HG02852 (cell line): ENCODE measurements around the gene SFXN5.

Source experiments
- ATAC-seq: cut with Tn5 transposase; IDR thresholded peaks from one replicate; pipeline ENCODE4 v1.9.1; 2021; ENCODE audit warnings: mild to moderate bottlenecking, moderate library complexity; ENCODE audit not compliant: unreplicated experiment

SFXN5 gene

GRCh38 chr2:72927619-72928550, 143.6 kb downstream of the SFXN5 start:
- no peak for ATAC-seq

GRCh38 chr2:72926811-72927465, 144.6 kb downstream of the SFXN5 start:
- no peak for ATAC-seq

DNA sequence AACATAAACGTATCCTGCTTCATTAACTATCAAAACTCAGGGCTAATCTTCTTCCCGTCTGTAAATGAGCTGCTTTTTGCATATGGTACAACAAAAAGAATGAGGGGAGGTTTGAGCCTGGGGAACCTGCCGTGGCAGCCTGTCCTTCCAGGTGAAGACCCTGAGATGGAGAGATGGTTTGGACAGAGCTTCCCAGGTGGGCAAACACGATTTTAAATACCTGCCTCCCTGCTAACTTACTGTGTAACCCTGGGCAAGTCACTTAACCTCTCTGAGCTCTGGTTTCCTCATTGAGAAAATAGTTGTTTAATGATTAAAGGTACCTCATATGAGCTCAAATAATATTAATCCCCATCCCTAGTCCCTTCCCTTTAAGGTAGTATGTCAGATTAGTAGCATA, 145.1 kb downstream of the SFXN5 start:
- ATAC-seq, result no peak

GRCh38 chr2:72925328-72925943, 146.1 kb downstream of the SFXN5 start:
- no peak for ATAC-seq

- ATAC-seq, result peak; percentile 52
These were observed 146.9 kb downstream of the SFXN5 start for GRCh38 chr2:72924353-72925240.

GRCh38 chr2:72923833-72924352, 147.6 kb downstream of the SFXN5 start:
- no peak for ATAC-seq

DNA sequence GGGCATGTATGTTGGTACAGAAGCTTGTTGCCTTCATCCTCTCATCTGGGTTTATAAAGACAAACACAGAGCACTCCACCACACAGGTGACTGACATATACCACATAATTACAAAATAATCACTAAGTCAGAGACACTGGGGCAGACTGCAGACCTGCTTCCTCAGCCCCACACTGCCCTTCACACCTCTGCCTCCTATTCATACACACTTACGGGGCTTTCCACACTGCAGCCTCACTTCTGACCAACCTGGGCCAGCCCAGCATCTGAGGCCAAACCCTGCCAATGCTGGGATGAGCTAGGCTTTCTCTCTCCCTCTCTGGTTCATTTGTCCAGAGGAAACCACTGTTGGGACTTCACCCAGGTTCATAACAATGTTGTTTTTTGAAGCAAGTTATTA, 149.7 kb downstream of the SFXN5 start:
- no peak for ATAC-seq

- no peak for ATAC-seq
These were observed 150.2 kb downstream of the SFXN5 start for GRCh38 chr2:72921088-72921851.

DNA sequence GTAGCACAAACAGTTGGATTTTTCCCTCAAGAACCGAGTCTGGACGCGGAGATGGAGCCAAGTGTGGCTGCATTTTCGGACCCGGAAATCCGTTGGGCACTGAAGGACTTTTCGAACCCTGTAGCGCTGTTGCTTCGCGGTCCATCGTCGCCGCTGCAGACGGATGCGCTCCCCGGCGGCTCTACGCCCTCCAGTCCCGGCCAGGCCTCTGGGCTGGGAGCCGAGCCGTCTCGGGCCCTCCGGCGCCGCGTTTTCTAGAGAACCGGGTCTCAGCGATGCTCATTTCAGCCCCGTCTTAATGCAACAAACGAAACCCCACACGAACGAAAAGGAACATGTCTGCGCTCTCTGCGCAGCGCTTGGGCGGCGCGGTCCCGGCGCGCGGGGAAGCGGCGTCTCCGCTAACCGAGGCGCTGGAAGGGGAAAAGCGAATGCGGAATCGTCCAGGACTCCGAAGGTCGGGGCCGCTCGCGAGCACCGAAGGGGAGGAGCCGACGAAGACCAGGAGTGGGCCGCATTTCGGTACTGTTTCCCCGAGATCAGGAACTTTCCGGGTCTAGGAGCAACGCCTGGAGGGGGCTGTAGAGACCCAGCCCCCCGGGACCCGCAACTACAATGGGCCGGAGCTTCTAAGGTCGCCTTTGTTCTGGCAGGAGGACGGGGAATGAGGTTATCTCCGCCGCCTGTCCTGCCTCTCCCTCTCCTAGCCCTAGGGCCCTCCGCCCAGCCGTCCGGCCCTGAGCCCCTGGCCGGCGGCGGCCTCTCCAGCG, 151.0 kb downstream of the SFXN5 start:
- no peak for ATAC-seq

DNA sequence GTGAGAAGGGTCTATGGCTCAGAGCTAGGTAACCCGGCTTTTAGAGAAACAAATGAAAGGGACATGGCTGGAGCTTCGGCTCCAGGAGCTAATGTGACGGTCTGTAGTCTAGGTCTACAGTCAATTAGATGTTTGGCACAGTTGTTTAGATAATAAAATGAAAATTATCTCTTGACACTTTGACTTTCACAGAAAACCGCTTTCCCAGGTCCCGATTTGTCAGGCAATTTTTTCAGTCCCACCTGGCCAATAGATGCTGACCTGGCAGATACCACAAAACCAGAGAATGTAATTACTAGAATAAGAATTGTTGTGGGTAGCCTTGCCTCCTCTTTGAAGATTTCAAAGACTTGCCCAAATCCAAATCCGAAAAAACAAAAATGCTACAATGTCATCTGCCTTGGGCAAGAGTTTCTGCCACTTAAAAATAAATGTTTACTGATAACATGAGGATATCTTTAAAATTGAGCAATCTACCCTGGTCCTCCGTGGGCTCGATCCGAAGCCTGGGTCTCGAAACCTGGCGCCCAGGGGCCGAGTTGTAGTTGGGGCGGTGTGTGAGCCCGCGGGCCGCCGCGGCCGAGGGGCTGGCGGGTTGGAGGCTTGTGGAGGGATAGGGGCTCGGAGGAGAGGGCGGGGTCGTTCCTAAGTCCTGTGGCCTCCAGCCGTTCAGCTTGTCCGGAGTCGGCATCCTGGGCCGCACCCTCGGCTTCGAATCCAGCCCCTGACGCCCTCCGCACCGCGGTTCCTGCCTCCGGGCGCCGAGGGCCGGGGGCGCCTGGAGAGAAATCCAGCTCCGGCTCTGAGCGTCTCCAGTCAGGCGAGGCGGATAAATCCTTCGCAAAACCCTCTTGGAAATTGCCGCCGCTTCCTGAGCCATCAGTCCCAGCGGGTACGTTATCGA, 151.8 kb downstream of the SFXN5 start:
- no peak for ATAC-seq

- ATAC-seq, result no peak
These were observed 153.5 kb downstream of the SFXN5 start for GRCh38 chr2:72917877-72918553.

- peak; percentile 34 for ATAC-seq
These were observed 154.2 kb downstream of the SFXN5 start, which contains the start of gene EMX1 for GRCh38 chr2:72917138-72917876. Gene EMX1, plus strand, starts transcription at chr2:72917519. Its CDS starts 334 bp downstream, at chr2:72917853.

DNA sequence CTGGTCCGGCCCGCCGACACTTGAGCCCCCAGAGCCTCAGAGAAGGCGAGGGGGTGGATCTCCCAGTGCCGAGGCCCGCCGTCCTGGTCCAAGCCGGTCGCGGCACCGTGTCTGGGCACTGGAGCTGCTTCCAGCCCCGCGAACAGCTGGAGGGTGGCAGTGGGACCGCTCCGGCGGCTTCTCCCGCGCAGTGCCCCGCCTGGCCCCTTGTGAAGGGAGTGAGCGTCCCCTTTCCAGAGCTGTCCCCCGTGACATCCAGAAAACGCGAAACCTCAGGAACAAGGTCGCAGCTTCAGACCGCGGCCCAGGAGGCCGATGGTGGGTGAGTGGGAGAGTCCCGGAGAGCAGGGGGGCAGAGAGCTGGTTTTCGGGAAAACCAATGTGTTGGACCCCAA, 154.8 kb downstream of the SFXN5 start:
- no peak for ATAC-seq

- peak; percentile 58 for ATAC-seq
These were observed 155.4 kb downstream of the SFXN5 start for GRCh38 chr2:72915907-72916742.

DNA sequence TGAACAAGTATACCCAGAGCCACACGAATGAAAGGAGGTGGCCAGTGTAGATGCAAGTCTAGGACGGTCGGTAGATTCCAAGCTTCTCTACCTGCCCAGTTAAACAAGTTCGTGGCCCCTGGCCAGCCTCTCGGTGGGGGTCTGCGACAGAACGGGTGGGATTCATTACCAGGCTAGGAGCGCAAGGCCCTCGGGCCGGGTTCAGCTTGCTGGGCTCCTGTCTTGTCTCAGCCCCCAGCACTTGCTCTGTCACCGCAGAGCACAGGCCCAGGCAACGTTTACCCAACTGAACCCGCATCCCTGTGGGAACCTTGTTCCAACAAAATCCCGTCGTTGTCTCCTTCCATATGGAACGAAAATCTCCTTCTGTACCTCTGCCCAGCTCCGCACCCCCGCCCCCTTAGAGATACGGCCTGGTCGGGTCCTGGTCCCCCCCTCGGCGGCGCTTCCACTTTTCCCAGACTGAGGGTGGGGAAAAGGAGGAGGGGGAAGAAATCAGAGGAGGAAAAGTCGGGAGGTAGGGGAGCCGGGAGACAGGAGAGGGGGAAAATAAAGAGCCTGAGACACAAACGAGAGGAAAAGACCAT, 156.1 kb downstream of the SFXN5 start:
- ATAC-seq, result no peak
